NB4 (cell line): ENCODE results near the gene ARCN1.
A peak's percentile ranks its signal among the peaks of the same experiment; 100 is the strongest.

Experiments
- DNase-seq: peaks from one replicate; pipeline ENCODE4 v3.0.0; 2010; ENCODE audit warnings: low read depth
- H3K4me3 ChIP-seq: one replicate; pipeline ENCODE4 v1.5.1; 2011; ENCODE audit warnings: mild to moderate bottlenecking, low read depth, low read length, moderate library complexity
- MYC ChIP-seq: IDR thresholded peaks from 2 replicates; pipeline ENCODE4 v1.6.1; 2011; ENCODE audit warnings: low read depth, low read length
- POLR2A ChIP-seq: IDR thresholded peaks from 2 replicates; pipeline ENCODE4 v1.6.1; 2011; ENCODE audit warnings: mild to moderate bottlenecking; ENCODE audit not compliant: insufficient read length; ENCODE audit errors: extremely low read depth
- TF ChIP-seq, protein P1 (sequence below): IDR thresholded peaks from 2 replicates; pipeline ENCODE4 v1.6.1; 2011; ENCODE audit warnings: low read depth, low read length
- TF ChIP-seq, protein P2 (sequence below): IDR thresholded peaks from one replicate; pipeline ENCODE4 v1.5.1; 2012; ENCODE audit warnings: low read depth, low read length

ARCN1 gene

DNA sequence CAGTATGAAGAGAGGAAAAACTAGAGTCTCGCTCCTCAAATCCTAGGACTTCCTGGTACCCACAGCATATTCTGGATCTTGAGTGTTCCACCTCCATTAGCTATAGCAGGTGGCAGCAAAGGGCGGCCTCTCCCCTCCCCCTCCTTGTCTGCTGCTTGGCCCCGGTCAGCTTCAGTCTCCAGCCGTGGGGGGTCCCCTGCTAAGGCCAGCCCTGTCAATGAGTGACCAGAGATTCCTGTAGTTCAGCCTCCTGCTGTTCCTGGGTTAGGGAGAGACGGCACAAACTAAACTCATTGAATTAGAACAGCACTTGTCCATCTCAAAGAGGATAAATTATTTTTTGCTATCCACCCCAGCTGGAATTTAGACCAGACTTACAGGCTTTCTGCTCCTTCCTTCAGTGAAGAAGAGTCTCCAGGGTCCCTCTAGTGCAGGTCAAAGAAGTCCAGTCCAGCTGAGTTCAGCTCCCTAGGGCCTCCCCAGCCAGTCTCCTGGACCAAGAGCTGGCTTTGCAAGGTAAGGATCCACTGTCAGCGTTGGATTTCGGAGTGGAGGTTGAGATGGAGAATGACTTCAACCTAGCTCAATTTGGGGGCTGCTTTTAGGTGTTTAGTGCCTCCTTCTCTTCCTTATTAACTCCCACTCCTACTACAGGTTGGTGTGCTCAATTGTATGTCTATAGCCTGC is 34.1 kb downstream of the ARCN1 start:
- no peak overlapping the region for H3K4me3 ChIP-seq
- TF ChIP-seq, protein P1, sequence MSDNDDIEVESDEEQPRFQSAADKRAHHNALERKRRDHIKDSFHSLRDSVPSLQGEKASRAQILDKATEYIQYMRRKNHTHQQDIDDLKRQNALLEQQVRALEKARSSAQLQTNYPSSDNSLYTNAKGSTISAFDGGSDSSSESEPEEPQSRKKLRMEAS: no peak
- DNase-seq: no peak

DNA sequence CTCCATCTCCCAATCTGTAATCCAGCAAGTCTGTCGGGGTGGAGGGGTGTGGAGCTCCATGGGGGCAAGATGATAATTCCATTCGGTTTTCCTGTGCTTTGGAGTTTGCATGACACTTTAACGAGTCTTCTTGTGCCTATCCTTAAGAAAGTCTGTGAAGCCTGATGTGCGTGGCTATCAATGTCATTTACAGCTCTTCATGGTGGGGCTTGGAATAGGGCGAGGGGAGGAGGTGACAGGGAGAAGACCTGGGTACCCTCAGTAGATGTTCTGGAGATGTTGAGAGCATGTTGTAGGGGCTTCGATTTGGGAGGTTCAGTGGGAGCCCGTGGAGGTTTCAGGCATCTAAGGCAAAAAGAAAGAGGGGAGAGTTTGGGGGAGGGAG is 34.6 kb downstream of the ARCN1 start:
- H3K4me3 ChIP-seq: no peak overlapping the region
- no peak for DNase-seq
- TF ChIP-seq, protein P1: no peak
- TF ChIP-seq MYC (no peak), POLR2A (no peak)
- TF ChIP-seq, protein P2, sequence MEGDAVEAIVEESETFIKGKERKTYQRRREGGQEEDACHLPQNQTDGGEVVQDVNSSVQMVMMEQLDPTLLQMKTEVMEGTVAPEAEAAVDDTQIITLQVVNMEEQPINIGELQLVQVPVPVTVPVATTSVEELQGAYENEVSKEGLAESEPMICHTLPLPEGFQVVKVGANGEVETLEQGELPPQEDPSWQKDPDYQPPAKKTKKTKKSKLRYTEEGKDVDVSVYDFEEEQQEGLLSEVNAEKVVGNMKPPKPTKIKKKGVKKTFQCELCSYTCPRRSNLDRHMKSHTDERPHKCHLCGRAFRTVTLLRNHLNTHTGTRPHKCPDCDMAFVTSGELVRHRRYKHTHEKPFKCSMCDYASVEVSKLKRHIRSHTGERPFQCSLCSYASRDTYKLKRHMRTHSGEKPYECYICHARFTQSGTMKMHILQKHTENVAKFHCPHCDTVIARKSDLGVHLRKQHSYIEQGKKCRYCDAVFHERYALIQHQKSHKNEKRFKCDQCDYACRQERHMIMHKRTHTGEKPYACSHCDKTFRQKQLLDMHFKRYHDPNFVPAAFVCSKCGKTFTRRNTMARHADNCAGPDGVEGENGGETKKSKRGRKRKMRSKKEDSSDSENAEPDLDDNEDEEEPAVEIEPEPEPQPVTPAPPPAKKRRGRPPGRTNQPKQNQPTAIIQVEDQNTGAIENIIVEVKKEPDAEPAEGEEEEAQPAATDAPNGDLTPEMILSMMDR: no peak

DNA sequence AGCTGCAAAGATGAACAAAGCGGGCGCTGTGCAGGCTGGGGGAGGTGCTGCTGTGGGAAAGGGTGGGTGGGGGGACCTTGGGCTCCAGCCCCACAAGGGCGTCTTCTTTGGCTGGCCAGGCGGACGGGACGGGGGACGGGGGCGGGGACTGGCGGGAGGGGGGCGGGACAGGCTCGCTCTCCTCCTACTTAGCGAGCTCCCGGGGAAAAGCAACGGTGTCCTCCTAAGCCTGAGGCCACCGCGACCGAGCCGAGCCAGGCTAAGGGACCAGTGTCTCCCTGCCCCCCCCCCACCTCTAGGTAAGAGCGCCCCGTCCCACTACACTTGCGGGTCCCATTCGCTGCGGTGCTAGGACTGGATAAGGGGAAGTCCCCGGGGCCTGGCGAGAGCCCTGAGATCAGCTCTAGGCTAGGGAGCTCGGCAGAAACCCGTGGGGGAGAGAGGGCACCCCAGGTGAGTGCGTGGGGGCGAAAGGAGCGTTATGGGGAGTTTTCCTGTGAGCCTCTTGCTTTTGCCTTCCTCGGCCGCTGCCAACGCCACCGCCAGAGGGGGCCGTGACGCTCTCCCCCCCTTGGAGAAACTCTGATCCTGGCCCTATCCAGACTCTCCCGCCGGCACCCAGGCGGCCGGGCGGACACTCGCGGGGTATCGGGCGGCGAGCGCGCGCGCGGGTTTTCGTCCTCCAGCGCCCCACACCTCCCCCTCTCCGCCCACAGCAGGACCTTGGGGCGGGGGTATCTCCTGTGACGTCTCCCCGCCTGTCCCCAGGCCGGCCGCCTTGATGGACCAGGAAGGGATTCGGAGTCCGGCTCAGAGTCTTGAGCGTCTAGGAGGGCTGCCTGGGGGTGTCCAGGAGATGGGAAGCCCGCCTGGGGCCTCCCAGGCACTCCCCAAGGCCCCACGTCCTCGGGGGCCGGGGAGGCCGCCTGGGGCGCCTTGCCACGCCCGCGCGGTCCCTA is 35.5 kb downstream of the ARCN1 start, which contains the start of gene PHLDB1:
PHLDB1 (plus strand) TSS at position 215 of the 959 bp plus-strand sequence. CDS start 6,222 bp downstream, outside the sequence.
- TF ChIP-seq, protein P2: peak; percentile 51
- TF ChIP-seq, protein P1: no peak; the same call in 1 of the 2 replicates
- TF ChIP-seq MYC: no peak
- DNase-seq: peak; percentile 77
- H3K4me3 ChIP-seq: peak within 1 kb of the TSS; percentile 49

DNA sequence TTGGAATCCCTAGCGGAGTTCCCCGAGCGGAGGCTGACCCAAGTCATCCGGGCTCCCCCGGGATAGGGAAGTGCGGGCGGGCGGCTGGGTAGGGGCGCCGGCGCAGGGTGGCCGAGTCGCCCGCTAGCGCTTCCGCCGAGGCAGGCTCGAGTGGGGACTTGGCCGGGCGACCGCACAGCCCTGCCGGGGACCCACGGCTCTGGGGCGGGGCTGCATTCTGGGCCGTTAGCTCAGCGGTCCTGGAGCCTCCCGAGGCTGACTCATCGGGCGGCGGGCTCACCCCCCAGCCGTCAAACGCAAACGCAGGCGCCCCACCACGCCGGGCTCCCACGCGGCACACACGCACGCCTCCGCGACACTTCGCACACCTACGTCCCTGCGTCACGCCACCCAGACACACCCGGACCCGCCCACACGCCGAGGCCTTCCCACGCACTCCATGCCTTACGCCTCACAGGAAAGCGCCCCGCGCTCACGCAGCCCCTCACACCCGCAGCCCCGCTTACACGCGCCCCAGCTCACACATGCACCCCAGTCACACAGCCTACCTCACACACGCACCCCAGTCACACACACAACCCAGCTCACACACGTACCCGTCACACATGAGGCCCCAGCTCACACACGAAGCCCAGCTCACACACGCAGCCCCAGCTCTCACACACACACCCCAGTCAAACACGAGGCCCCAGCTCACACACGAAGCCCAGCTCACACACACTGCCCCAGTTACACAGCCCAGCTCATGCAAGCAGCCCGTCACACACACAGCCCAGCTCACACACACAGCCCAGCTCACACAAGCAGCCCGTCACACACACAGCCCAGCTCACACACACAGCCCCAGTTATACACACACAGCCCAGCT is 36.4 kb downstream of the ARCN1 start:
- TF ChIP-seq, protein P2: no peak
- peak; percentile 45; the same call in 1 of the 2 replicates for TF ChIP-seq MYC
- TF ChIP-seq, protein P1: peak; percentile 71; the same call in 1 of the 2 replicates
- TF ChIP-seq POLR2A: no peak
- peak overlapping the region; percentile 49 for H3K4me3 ChIP-seq
- peak; percentile 83 for DNase-seq

DNA sequence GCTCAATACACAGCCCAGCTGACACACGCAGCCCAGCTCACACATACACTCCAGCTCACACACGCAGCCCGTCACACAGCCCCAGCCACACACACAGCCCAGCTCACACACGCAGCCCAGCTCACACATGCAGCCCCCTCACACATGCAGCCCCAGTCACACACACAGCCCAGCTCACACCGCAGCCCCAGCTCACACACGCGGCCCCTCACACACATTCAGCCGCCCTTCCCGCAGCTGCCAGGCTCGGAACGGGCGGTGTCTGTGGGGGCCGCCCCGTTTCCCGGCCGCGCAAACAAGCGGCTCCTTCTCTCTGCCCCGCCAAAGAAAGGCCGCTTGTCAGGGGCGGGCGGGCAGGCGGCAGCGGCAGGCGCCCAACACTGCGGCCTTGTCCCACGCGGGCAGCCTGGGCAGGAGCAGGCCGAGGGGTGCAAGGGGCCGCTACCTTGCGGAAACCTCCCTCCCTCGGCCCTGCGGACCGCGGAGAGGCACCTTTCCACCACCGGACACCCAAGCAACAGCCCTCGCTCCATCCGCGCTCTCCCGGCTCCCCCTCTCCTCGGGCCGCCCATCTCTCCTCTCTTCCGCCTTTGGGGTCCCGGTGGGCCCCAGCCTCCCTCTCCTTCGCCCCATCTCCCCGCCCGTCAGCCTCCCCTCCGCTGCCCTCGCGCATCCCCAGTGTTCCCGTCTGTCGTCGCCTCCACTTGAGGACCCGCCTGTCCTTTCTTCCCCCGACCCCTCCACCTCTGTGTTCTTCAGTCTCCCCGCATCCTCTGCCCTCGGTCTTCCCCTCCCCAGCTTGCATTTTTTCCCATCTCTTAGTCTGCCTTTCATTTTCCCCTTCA is 37.4 kb downstream of the ARCN1 start:
- no peak for TF ChIP-seq POLR2A
- TF ChIP-seq, protein P2: no peak
- TF ChIP-seq, protein P1: no peak
- no peak overlapping the region for H3K4me3 ChIP-seq
- DNase-seq: peak; percentile 31
